ENCODE measurements around the gene SIM2.

The SIM2 gene

DNA sequence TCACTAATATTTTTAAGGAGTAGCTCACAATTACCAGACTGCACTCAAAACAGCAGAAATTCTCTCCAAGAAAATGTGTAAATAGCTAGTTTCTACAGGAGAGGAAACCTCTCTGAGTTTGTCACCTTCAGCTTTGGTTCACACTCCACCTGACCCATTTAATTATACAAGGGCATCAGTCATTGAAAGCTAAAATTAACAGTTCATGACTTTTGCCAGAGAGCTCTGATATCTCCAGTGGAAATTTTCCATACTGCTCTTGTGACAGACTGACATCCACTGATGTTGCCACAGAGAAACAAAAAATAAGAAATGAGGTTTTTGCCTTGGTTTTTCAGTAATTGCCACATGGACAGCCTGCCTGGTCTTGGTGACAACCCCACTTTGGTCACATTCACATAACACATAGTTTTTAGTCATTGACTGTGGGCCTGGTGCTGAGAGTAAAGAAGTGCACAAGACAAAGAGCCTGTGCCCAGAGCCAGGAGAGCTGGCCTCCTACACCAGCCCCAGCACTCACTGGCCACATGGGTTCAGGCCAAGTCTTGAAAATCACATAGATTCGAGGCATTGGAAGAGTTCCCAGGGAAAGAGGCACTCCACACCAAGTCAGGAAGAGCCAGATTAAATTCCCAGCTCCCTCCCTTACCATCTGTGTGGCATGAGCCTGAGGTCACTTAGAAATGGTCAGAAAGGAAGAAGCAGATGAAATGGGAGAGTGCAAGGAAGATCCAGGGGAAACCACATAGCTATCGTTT, 13.8 kb upstream of the SIM2 start:
- no peak for DNase-seq (ENCODE audit: low spot score)

DNA sequence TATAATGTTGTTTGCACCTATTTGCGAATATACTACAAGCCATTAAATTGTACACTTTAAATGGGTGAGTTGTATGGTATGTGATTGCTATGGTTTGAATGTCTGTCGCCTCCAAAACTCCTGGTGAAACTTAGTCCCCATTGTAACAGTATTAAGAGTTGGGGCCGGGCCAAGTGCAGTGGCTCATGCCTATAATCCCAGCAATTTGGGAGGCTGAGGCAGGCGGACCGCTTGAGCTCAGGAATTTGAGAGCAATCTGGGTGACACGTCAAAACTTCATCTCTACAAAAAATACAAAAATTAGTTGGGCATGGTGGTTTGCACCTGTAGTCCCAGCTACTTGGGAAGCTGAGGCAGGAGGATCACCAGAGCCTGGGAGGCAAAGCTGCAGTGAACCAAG, 12.0 kb upstream of the SIM2 start:
- DNase-seq (ENCODE audit: low spot score), result no peak

DNA sequence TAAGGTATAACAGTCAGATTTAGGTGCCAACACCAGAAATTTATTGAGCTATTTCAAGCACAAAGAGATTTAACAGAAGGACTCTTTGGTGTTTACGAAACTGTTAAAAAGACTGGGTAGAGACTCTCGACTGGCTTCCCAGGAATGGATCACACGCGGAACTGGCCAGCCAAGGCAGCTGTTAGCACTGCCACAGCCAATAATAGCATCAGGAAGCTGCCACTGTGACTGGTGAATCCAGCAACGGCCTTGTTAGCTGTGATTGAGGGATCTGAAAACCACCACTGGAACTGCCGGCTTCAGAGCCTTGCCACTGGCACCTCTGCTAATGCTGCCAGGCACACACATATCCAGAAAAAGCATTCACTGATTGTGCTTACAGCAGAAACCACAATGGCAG, 10.6 kb upstream of the SIM2 start:
- no peak for DNase-seq (ENCODE audit: low spot score)

DNA sequence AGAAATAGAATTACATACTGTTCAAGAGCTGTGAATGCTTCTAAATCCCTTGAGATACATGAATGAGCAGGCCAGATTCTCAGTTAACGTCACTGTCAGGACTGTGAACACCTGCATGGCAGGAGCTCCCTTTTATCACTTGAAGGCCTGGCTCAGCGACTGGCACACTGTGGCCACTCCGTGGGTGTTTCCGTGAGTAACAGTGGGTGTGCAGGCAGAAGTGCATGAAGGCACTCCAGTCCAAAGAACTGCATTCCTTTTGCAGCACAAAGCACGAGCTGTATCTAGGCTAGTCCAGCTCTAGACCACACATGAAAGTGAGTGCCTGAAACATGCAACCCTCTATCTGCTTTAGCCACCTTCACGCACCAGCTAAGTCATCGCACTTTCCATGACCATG, 9.6 kb upstream of the SIM2 start:
- DNase-seq (ENCODE audit: low spot score), result no peak

DNA sequence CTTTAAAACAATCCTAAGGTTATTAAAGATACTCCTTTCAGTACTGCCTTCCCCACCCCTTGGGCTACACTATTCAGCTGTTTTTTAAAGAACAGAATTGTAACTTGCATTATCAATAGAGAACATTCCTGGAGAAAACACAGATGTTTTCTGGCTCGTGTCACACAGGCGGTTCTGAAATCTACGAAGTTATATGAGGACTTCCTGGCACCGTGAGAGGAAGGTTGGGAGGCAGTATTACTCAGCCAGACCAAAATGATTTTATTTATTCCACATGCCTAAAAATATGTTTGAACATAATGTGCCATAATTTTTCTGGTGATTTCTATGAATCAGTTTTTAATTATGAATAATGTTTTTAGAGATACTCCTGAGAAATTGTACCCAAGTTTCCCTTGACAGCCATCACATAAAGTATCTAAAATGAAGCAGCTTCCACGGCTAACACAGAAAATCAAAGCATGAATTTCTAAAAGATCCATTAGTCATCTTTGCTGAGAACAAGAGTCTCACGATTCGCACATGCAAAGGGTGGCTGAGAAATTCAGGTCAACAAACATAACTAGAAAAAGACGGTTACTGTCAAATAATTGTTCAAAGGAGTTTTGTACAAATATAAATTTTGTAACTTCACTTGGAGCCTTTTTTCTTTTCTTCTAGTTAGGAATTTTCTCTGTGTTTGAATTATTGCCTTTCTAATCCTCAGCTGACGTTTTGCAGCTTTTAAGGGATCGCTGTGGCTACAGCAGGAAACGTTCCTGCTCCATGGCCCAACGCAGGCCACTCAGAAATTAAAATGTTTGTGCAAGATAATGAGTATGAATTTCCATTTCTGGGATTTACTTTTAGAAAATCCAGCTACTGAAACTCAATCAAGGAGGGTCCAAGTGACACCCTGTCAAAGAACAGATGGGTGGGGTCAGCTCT, 8.0 kb upstream of the SIM2 start:
- DNase-seq (ENCODE audit: low spot score), result no peak

DNA sequence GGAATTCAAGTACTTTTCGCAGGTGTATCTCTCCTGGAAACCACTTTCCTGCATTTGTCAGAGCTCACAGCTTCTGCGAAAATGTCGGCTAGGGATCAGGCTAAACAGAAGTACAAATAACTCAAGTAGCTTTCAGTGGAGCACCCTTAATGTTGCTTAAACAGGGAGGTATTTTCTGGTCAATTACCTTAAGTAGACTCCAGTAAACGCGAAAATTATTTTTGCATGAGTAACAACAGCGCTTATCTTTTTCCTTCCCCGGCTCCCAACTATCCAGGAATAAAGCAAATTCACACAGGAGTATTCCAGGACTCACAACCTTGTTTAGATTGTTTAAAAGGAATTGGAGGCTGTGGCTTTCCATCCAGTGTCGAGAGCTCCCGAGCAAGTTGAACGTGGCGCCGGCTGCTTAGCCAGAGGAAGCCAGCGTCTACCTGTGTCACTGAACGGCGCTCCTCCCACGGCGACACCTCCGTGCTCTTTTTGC, 7.3 kb upstream of the SIM2 start:
- DNase-seq (ENCODE audit: low spot score), result no peak

DNA sequence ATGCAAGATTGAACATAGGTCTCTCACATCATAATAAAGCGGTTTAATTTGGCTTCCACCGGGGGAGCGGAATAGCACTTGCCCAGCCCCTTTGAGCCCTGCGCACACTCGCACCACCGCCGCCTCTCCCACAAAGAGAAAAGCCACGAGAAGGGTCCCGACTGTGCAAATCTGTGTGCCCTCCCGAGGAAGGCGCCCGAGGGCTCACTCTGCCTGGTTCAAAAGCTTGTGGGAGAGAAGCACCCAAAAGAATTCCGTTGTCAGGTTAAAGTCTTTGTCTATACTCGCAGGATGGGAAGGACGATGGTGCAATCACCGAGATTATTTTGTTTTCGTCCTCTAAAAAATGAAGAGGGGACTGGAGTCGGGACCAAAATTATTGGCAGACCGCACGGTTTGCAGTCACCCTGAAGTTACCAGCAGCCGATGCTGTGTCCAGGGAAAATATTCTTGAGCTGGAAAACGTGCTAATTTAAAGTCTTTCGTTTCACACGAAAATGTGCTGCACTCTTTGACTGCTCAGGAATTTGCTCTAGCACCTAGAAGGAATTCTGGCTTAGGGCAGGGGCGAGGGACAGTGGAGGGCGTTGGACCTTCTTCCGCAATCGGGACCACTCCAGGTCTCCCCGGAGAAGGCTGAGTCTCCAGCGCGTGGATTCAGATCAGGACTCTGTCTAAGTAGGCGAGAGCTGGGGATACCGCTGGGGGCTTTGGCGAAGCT, 6.6 kb upstream of the SIM2 start:
- DNase-seq (ENCODE audit: low spot score), result no peak

DNA sequence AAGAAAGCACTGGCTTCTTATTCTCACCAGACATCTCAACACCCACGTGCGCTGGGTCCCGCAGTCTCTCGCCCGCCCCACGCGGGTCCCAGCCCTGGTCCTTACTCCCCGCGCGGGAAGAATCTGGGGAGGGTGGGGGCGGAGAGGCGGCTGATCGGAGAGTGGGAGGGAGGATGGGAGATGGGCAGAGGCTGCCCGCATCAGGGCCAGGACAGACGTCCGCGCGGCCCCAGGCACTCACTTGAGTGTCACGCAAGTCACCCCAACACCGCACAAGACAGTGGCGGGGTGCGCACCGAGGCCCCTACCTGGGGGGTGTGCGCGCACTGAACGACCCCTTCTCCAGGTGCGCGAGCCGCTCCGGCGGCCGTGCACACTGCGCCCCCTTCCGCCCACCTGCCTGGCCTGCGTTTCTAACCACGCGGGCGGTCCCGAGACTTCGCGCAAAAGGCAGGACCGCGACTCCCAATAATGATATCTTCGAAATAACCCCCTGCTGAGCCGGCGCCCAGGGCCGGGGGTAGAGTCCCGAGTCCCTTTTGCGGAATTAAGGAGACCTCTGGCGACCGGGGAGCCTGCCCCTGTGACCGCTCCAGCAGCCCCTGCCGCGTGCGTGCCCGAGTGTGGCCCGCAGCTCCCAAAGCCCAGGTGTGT, 6.0 kb upstream of the SIM2 start:
- DNase-seq (ENCODE audit: low spot score), result no peak

DNA sequence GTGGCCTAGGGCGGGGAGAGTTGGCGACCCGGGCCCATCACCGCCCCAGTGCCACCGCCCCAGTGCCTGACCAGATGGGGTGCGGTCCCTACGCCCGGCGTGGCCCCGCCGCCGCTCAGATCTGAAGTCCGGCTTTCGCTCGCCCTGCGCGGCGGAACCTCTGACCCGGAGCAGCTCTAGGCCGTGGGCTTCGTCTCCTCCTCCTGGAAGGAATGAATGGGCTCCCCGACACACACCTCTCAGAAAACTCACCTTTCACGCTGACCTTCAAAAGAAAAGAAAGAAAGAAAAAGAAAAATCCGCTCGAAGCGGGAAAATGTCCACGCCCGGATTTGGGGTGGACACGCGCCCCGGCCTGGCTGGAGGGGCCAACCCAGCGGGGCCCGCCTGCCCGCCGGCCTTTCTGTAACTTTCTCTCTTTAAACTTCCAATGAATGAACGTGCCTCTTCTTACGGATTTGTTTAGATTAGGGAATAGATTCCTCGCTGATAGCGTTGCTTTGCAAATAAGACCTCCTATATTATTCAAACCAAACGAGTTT, 5.4 kb upstream of the SIM2 start:
- DNase-seq (ENCODE audit: low spot score), result no peak

DNA sequence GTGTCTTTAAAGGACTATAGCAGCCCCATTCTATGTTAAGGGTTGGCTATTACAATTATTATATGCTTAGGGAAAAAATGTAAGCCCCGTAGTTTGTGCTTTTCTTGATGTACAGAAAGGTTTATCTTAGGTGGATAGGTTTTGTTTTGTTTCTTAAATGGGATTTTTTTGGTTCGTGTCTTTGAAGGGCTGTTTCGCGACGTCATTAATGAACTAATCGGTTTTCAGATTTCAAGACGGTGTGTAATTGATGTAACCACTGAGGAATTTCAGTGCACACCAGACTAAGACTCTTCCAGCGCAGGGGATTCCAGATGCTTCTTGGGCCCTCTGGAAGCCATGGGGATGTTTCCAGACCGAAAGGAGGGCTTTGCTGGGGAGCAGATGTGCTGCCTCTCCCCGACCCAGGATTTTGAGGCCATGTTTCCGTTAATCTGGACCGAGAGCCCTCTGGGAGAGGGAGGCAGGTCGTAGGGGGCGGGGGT, 4.8 kb upstream of the SIM2 start:
- no peak for DNase-seq (ENCODE audit: low spot score)

DNA sequence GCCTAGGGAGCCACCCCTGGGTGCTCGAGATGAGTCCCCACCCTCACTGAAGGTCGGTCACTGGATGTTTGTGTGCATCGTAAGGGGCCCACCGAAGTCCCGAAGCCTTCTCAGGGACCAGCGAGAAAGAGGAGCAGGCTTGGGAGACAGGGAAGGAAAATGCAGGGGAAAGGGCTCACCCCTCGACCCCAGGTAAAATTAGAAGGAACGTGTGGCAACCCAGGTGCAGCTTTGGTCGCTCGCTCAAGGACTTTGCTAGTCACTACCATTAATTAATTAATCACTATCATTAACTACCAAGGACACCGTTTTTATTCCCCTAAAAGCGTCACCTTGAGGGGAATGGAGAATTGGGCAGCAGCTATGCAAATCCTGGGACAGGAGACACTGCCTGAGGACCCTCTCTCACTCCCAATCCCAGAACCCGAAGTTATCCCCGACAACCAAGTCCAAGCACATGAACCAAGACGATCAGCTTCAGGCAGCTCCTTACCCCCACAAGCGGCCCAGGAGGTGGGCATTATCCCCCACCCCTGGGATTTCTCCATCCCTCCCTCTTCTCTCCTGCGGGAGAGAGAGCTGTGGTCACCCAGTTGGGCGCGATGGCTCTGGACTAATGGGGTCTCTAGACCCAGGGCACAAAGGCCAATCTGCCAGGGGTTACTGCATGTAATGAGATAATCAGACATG, 4.2 kb upstream of the SIM2 start:
- DNase-seq (ENCODE audit: low spot score), result no peak

DNA sequence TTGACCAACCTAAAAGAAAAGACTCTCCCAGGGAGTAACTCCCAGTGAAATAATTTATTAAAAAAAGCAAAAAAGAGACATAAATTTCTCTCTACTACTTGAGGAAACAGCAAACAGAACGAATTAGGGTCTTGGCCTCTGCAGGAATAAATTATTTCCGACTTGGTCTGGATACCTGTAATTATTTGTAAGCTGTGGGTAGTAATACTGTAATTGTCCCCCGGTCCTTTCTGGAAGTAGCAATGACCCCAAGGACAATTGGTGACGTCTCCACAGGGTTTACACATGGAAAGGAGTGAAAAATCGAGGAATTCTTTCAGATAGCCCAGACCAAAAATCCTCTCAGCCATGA, 3.7 kb upstream of the SIM2 start:
- no peak for DNase-seq (ENCODE audit: low spot score)

DNA sequence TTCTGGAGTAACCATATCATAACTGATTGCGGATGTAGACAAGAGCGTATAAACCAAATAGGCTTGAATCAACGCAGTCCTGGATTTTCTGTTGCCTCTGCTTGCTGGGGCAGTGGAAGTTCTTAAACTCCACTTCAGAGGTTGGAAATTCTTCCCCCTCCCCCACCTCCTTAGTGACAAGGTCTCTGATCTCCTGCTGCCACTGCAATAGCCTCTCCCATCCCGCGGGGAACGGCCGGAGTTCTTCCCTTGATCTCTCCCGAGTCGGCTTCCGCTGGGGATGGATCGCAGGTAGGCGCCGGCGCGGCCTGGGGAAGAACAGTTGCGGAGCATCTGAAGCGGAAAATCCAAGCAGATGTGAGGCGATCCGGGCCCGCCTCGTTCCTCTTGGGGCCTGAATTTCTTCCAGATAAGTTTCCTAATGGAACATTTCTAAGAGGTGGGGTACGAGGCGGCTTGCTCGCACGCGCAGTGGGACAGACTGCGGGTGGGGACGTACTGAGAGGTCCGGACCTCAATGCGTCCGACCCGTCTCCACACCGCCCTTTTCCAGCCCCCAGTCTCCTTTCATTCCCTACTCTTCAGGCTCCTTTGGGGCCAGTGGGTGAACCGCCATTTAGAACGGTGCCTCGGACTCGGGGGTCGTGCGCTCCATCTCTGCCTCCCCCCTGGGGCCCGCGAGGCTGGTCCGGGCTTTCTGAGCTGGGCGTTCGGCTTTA, 3.1 kb upstream of the SIM2 start:
- no peak for DNase-seq (ENCODE audit: low spot score)

DNA sequence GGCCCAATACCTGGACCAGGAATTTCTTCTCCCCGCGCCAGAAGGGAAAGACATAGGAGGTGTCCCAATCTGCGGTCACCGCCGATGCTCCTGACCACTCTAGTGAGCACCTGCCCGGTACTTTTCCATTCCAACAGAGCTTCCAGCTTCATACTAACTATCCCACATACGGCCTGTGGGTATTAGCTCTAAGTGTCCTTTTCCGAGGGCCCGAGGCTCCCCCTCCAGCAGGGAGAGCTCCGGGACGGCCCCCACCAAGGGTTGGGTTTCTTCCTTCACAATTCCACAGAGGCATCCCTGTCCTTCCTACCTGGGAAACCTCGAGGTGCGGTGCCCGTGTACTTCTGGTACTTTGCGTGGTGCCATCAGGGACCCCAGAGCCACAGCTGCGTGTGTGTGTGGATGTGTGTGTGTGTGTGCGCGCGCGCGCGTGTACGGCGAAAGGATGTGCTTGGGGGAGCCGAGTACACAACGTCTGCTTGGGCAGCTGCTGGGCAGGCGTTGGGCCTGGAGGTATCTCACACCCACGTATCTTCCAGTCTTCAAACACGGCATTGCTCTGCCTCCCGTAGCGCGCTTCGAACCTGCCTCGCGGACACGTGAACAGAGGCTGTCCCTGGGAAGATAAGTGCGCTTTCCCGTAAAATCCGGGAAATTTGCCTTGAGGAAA, 2.4 kb upstream of the SIM2 start:
- DNase-seq (ENCODE audit: low spot score), result no peak

DNA sequence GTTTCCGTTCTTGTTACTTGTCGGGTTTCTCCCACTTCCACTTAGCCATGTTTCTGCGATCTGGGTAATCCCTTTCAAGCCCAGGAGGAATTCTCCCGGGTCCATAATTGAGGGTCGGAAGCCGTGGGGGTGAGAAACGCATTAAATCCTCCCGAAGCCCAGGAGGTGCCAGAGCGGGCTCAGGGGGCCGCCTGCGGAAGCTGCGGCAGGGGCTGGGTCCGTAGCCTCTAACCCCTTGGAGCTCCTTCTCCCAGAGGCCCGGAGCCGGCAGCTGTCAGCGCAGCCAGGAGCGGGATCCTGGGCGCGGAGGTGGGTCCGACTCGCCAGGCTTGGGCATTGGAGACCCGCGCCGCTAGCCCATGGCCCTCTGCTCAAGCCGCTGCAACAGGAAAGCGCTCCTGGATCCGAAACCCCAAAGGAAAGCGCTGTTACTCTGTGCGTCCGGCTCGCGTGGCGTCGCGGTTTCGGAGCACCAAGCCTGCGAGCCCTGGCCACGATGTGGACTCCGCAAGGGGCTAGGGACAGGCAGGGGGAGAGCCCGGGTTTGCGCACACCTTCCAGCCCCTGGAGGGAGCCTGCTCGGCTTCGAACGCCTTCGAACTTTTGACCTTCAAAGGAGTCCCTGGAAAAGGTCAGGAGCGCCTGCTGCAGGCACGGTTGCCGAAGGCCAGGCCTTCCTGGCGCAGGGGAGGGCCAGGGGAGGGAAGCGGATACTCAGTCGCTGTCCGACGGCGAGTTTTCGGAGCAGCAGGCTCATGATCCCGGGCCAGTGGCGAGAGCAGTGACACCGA, 1.7 kb upstream of the SIM2 start:
- no peak for DNase-seq (ENCODE audit: low spot score)

DNA sequence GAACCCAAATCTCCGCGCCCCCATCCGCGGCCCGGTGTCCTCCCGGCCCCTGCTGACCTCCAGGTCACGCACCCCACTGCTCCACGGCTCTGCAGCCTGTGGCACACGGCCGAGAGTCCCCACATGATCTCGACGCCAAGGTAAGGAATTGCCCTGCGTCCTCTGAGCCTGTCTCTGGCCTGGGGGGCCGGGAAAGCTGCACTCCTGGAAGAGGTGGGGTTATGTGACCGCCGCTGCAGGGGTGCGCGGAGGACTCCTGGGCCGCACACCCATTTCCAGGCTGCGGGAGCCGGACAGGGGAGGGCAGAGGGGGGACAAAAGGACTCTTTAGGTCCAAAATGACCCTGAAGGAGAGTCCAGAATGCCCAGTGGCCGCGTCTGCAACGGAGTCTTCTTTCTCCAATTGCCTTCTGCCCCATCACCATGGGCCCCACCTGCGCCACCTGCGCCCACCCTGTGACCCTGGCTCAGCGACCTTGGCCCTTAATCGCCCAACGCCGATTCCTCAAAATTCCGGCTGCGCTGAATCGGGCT, 997 bp upstream of the SIM2 start:
- no peak for DNase-seq (ENCODE audit: low spot score)

DNA sequence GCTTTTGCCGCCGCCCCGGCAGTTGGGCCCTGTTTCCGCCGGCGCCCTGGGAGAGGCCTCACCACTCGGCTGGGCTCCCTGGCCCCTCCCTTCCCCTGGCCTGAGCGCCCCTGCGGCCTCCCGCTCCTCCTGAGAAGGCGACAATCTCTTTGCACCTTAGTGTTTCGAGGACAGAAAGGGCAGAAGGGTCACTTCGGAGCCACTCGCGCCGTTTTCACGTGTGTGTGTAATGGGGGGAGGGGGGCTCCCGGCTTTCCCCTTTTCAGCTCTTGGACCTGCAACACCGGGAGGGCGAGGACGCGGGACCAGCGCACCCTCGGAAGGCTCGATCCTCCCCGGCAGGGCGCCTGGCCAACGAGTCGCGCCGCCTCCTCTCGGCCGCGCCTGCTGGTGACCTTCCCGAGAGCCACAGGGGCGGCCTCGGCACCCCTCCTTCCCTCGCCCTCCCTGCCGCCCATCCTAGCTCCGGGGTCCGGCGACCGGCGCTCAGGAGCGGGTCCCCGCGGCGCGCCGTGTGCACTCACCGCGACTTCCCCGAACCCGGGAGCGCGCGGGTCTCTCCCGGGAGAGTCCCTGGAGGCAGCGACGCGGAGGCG, 432 bp upstream of the SIM2 start:
- no peak for DNase-seq (ENCODE audit: low spot score)

DNA sequence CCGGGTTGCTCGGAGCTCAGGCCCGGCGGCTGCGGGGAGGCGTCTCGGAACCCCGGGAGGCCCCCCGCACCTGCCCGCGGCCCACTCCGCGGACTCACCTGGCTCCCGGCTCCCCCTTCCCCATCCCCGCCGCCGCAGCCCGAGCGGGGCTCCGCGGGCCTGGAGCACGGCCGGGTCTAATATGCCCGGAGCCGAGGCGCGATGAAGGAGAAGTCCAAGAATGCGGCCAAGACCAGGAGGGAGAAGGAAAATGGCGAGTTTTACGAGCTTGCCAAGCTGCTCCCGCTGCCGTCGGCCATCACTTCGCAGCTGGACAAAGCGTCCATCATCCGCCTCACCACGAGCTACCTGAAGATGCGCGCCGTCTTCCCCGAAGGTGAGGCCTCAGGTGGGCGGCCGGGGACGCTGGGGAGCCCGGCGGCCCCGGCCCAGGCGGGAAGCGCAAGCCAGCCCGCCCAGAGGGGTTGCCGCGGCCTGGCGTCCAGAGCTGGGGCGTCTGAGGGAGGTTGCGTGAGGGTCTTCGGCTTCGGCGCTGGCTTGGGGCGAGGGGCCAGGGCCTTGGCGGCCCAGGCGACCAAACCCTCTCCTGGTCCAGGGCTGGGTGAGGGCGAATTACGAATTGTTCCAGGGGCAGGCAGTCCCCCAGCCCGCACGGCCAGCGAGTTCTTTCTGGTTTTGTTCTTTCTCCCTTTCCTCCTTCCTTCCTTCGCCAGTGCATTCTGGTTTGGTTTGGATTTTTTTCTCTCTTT, 805 bp downstream of the SIM2 start:
- DNase-seq (ENCODE audit: low spot score), result no peak
